ENCODE data around the gene FUT8. TPM values are rescaled to one million over a fixed set of nuclear protein-coding genes. Genes with fewer than 3 reads are reported as not detected.

The FUT8 gene
- total RNA-seq, 1 donor from 2014 or later, result 18.1 TPM

GRCh38 chr14:65533736-65534404, 121.3 kb downstream of the FUT8 start:
- Mint-ChIP-seq H3K4me1 (ENCODE audit: low read depth) (no peaks in the 10 kb centered on the region), H3K4me3 (ENCODE audit: unreplicated experiment) (no peak overlapping the region), H3K27me3 (ENCODE audit: low read depth) (no peaks in the 10 kb centered on the region), H3K9me3 (ENCODE audit: low read depth) (peaks cover 6% of the 10 kb centered on the region), H3K36me3 (ENCODE audit: low read depth) (no peaks in the 10 kb centered on the region), H3K27ac (ENCODE audit: unreplicated experiment) (no peak overlapping the region)
- DNase-seq (ENCODE audit: low spot score), result no peak
- no peak for TF ChIP-seq CTCF (IDR thresholded peaks at IDR 0.05)

- H3K36me3 Mint-ChIP-seq (ENCODE audit: low read depth), result no peaks in the 10 kb centered on the region
- no peak overlapping the region for H3K4me3 Mint-ChIP-seq (ENCODE audit: unreplicated experiment)
- no peak overlapping the region for H3K27ac Mint-ChIP-seq (ENCODE audit: unreplicated experiment)
- no peak for TF ChIP-seq CTCF (IDR thresholded peaks at IDR 0.05)
- no peaks in the 10 kb centered on the region for H3K4me1 Mint-ChIP-seq (ENCODE audit: low read depth)
- H3K27me3 Mint-ChIP-seq (ENCODE audit: low read depth), result no peaks in the 10 kb centered on the region
- no peaks in the 10 kb centered on the region for H3K9me3 Mint-ChIP-seq (ENCODE audit: low read depth)
- no peak for DNase-seq (ENCODE audit: low spot score)
Observed at GRCh38 chr14:65536781-65537423, 124.4 kb downstream of the FUT8 start.

- H3K4me1 Mint-ChIP-seq (ENCODE audit: low read depth), result no peaks in the 10 kb centered on the region
- DNase-seq (ENCODE audit: low spot score), result no peak
- H3K27ac Mint-ChIP-seq (ENCODE audit: unreplicated experiment), result no peak overlapping the region
- H3K9me3 Mint-ChIP-seq (ENCODE audit: low read depth), result no peaks in the 10 kb centered on the region
- TF ChIP-seq CTCF (IDR thresholded peaks at IDR 0.05), result no peak
- H3K4me3 Mint-ChIP-seq (ENCODE audit: unreplicated experiment), result no peak overlapping the region
- no peaks in the 10 kb centered on the region for H3K36me3 Mint-ChIP-seq (ENCODE audit: low read depth)
- H3K27me3 Mint-ChIP-seq (ENCODE audit: low read depth), result no peaks in the 10 kb centered on the region
Observed at GRCh38 chr14:65548878-65549277, 136.3 kb downstream of the FUT8 start.

GRCh38 chr14:65549429-65549828, 136.9 kb downstream of the FUT8 start:
- H3K27ac Mint-ChIP-seq (ENCODE audit: unreplicated experiment), result no peak overlapping the region
- TF ChIP-seq CTCF (IDR thresholded peaks at IDR 0.05), result no peak
- H3K4me1 Mint-ChIP-seq (ENCODE audit: low read depth), result no peaks in the 10 kb centered on the region
- H3K36me3 Mint-ChIP-seq (ENCODE audit: low read depth), result no peaks in the 10 kb centered on the region
- H3K27me3 Mint-ChIP-seq (ENCODE audit: low read depth), result no peaks in the 10 kb centered on the region
- no peak for DNase-seq (ENCODE audit: low spot score)
- no peak overlapping the region for H3K4me3 Mint-ChIP-seq (ENCODE audit: unreplicated experiment)
- no peaks in the 10 kb centered on the region for H3K9me3 Mint-ChIP-seq (ENCODE audit: low read depth)

GRCh38 chr14:65550779-65551643, 138.5 kb downstream of the FUT8 start:
- DNase-seq (ENCODE audit: low spot score), result no peak
- no peak overlapping the region for H3K4me3 Mint-ChIP-seq (ENCODE audit: unreplicated experiment)
- no peaks in the 10 kb centered on the region for H3K36me3 Mint-ChIP-seq (ENCODE audit: low read depth)
- H3K27me3 Mint-ChIP-seq (ENCODE audit: low read depth), result no peaks in the 10 kb centered on the region
- no peak overlapping the region for H3K27ac Mint-ChIP-seq (ENCODE audit: unreplicated experiment)
- no peaks in the 10 kb centered on the region for H3K9me3 Mint-ChIP-seq (ENCODE audit: low read depth)
- H3K4me1 Mint-ChIP-seq (ENCODE audit: low read depth), result no peaks in the 10 kb centered on the region
- no peak for TF ChIP-seq CTCF (IDR thresholded peaks at IDR 0.05)

Data from chondrocyte (in vitro differentiated cells).